ENCODE measurements around the gene SLC24A4. TPM values are rescaled to one million over a fixed set of nuclear protein-coding genes. Genes with fewer than 3 reads are reported as not detected.

SLC24A4 gene
- polyA plus RNA-seq, 1 donor (not counting 4 experiments of a cell fraction or from before 2014, with no cell fraction given) = 0.10 TPM

GRCh38 chr14:92356677-92357076, 33.7 kb downstream of the SLC24A4 start:
- FAIRE-seq (no peak), DNase-seq (ENCODE audit: low read depth, low spot score) (no peak)
- dilution Hi-C loops (cut with MboI; ENCODE audit: extremely low pct_ligation_motif_present, low sequenced_read_pairs) = no loop called here
- Histone ChIP-seq H3K9me3 (ENCODE audit: control insufficient read depth, low read depth, low read length) (no peaks in the 10 kb centered on the region), H3K9me1 (ENCODE audit: control insufficient read depth, extremely low read depth, insufficient read depth, low read length) (no peaks in the 10 kb centered on the region), H3K36me3 (ENCODE audit: control insufficient read depth in 2 of 2, extremely low read depth in 1 of 2, insufficient read depth in 2 of 2, low read length in 2 of 2) (no peaks in the 10 kb centered on the region), H3K9ac (ENCODE audit: control insufficient read depth, extremely low read depth, insufficient read depth, low read length) (no peak overlapping the region), H2AFZ (ENCODE audit: control insufficient read depth, low read length) (no peak overlapping the region), H3K4me1 (ENCODE audit: control insufficient read depth, extremely low read depth, insufficient read depth, low read length) (no peaks in the 10 kb centered on the region), H3K4me3 (ENCODE audit: control insufficient read depth in 2 of 3, extremely low read depth in 1 of 3, insufficient read depth in 2 of 3, low read depth in 1 of 3, low read length in 3 of 3) (no peak overlapping the region), H3K79me2 (ENCODE audit: control insufficient read depth, insufficient read depth, low read length) (no peaks in the 10 kb centered on the region), H3K27me3 (ENCODE audit: control insufficient read depth, extremely low read depth, insufficient read depth, low read length) (no peaks in the 10 kb centered on the region), H3K27ac (ENCODE audit: control insufficient read depth, insufficient read depth, low read length) (no peak overlapping the region), H3K4me2 (ENCODE audit: control insufficient read depth, extremely low read depth, insufficient read depth, low read depth, low read length) (no peak overlapping the region), H4K20me1 (ENCODE audit: control insufficient read depth, extremely low read depth, insufficient read depth, low read length) (no peaks in the 10 kb centered on the region)
- TF ChIP-seq EZH2 (IDR thresholded peaks at IDR 0.05; ENCODE audit: low read length) (no peak), CTCF (optimal IDR thresholded peaks at IDR 0.05 in 1 of 3, IDR thresholded peaks at IDR 0.05 in 1 of 3, conservative IDR thresholded peaks at IDR 0.05 in 1 of 3; ENCODE audit: extremely low read depth in 1 of 3, insufficient read depth in 2 of 3, low read length in 3 of 3) (no peak)

- Histone ChIP-seq H3K4me3 (ENCODE audit: control insufficient read depth in 2 of 3, extremely low read depth in 1 of 3, insufficient read depth in 2 of 3, low read depth in 1 of 3, low read length in 3 of 3) (no peak overlapping the region), H3K9me3 (ENCODE audit: control insufficient read depth, low read depth, low read length) (no peaks in the 10 kb centered on the region), H3K27me3 (ENCODE audit: control insufficient read depth, extremely low read depth, insufficient read depth, low read length) (peaks cover 11% of the 10 kb centered on the region), H3K79me2 (ENCODE audit: control insufficient read depth, insufficient read depth, low read length) (no peaks in the 10 kb centered on the region), H3K9ac (ENCODE audit: control insufficient read depth, extremely low read depth, insufficient read depth, low read length) (no peak overlapping the region), H2AFZ (ENCODE audit: control insufficient read depth, low read length) (no peak overlapping the region), H3K36me3 (ENCODE audit: control insufficient read depth in 2 of 2, extremely low read depth in 1 of 2, insufficient read depth in 2 of 2, low read length in 2 of 2) (no peaks in the 10 kb centered on the region), H3K9me1 (ENCODE audit: control insufficient read depth, extremely low read depth, insufficient read depth, low read length) (no peaks in the 10 kb centered on the region), H4K20me1 (ENCODE audit: control insufficient read depth, extremely low read depth, insufficient read depth, low read length) (no peaks in the 10 kb centered on the region), H3K27ac (ENCODE audit: control insufficient read depth, insufficient read depth, low read length) (no peak overlapping the region), H3K4me1 (ENCODE audit: control insufficient read depth, extremely low read depth, insufficient read depth, low read length) (peaks cover 4% of the 10 kb centered on the region), H3K4me2 (ENCODE audit: control insufficient read depth, extremely low read depth, insufficient read depth, low read depth, low read length) (no peak overlapping the region)
- no peak for TF ChIP-seq EZH2 (IDR thresholded peaks at IDR 0.05; ENCODE audit: low read length)
- TF ChIP-seq CTCF (optimal IDR thresholded peaks at IDR 0.05 in 1 of 3, IDR thresholded peaks at IDR 0.05 in 1 of 3, conservative IDR thresholded peaks at IDR 0.05 in 1 of 3; ENCODE audit: extremely low read depth in 1 of 3, insufficient read depth in 2 of 3, low read length in 3 of 3) = no peak
- DNase-seq (ENCODE audit: low read depth, low spot score) (no peak), FAIRE-seq (no peak)
- dilution Hi-C loops (cut with MboI; ENCODE audit: extremely low pct_ligation_motif_present, low sequenced_read_pairs) = no loop called here
These were observed 37.8 kb downstream of the SLC24A4 start for GRCh38 chr14:92360651-92361370.
